Measurements from ENCODE around the gene ETDB.

The ETDB gene

GRCh38 chrX:135086197-135086854, 34.0 kb downstream of the ETDB start:
- peak; percentile 62 for TF ChIP-seq CTCF (IDR thresholded peaks at IDR 0.05; ENCODE audit: control insufficient read depth, insufficient read depth, low read depth, low read length, missing control alignments)
- DNase-seq (ENCODE audit: low read depth) = peak; percentile 20
- no peak overlapping the region for H3K4me3 ChIP-seq (ENCODE audit: control insufficient read depth, low read depth, low read length)

- no peak for DNase-seq (ENCODE audit: low read depth)
- TF ChIP-seq CTCF (IDR thresholded peaks at IDR 0.05; ENCODE audit: control insufficient read depth, insufficient read depth, low read depth, low read length, missing control alignments) = no peak
- H3K4me3 ChIP-seq (ENCODE audit: control insufficient read depth, low read depth, low read length) = no peak overlapping the region
Observed at GRCh38 chrX:135081693-135082404, 38.5 kb downstream of the ETDB start.

All from AG09309 (cell line).